SK-N-SH treated with all-trans-retinoic acid at 6 μM for 48 hours (cell line): ENCODE measurements around the gene ZNF562.

Experiments
- ATAC-seq: fragments of 200-7000 bp; cut with Tn5 transposase; 3 replicates; pipeline ENCODE4 v1.9.1; 2020; ENCODE audit warnings: mild to moderate bottlenecking, moderate library complexity
- ARNTL ChIP-seq: fragments of 450-650 bp; formaldehyde crosslinking; IDR thresholded peaks from 2 replicates; pipeline ENCODE4 v1.5.0; 2020; ENCODE audit warnings: low read depth, mild to moderate bottlenecking, moderate library complexity, borderline replicate concordance
- BACH2 ChIP-seq: fragments of 250-450 bp; sonication (Bioruptor Pico); IDR thresholded peaks from 2 replicates; pipeline ENCODE4 v1.9.0; 2021; ENCODE audit warnings: mild to moderate bottlenecking, borderline replicate concordance
- CSDC2 ChIP-seq: fragments of 250-450 bp; sonication (Bioruptor Pico); IDR thresholded peaks from 2 replicates; pipeline ENCODE4 v1.5.0; 2020; ENCODE audit warnings: mild to moderate bottlenecking, moderate library complexity
- CSRNP3 ChIP-seq: fragments of 250-450 bp; sonication (Bioruptor Pico); IDR thresholded peaks from 2 replicates; pipeline ENCODE4 v1.5.1; 2021; ENCODE audit warnings: mild to moderate bottlenecking, moderate library complexity
- ESRRG ChIP-seq: fragments of 250-450 bp; sonication (Bioruptor Pico); IDR thresholded peaks from 2 replicates; pipeline ENCODE4 v1.6.1; 2021; ENCODE audit warnings: mild to moderate bottlenecking
- GLIS3 ChIP-seq: fragments of 250-450 bp; sonication (Bioruptor Pico); IDR thresholded peaks from 2 replicates; pipeline ENCODE4 v1.5.0; 2020; ENCODE audit warnings: mild to moderate bottlenecking, moderate library complexity
- ISL1 ChIP-seq: fragments of 250-450 bp; sonication (Bioruptor Pico); IDR thresholded peaks from 2 replicates; pipeline ENCODE4 v2.1.2; 2022; ENCODE audit warnings: mild to moderate bottlenecking, moderate library complexity
- OSR1 ChIP-seq: fragments of 250-450 bp; sonication (Bioruptor Pico); IDR thresholded peaks from 2 replicates; pipeline ENCODE4 v1.8.0; 2022; ENCODE audit warnings: moderate library complexity, mild to moderate bottlenecking, inconsistent platforms
- PATZ1 ChIP-seq: fragments of 250-450 bp; sonication (Bioruptor Pico); IDR thresholded peaks from 2 replicates; pipeline ENCODE4 v1.8.0; 2020; ENCODE audit warnings: mild to moderate bottlenecking, moderate library complexity, borderline replicate concordance
- POU6F1 ChIP-seq: fragments of 250-450 bp; sonication (Bioruptor Pico); IDR thresholded peaks from 2 replicates; pipeline ENCODE4 v1.8.0; 2021; ENCODE audit warnings: low read depth, mild to moderate bottlenecking, moderate library complexity, borderline replicate concordance
- PPARA ChIP-seq: fragments of 250-450 bp; sonication (Bioruptor Pico); IDR thresholded peaks from 2 replicates; pipeline ENCODE4 v1.5.0; 2020; ENCODE audit warnings: mild to moderate bottlenecking, borderline replicate concordance
- RARB ChIP-seq: fragments of 250-450 bp; sonication (Bioruptor Pico); IDR thresholded peaks from 2 replicates; pipeline ENCODE4 v1.8.0; 2021; ENCODE audit warnings: mild to moderate bottlenecking, moderate library complexity
- SNAI2 ChIP-seq: fragments of 250-450 bp; sonication (Bioruptor Pico); IDR thresholded peaks from 2 replicates; pipeline ENCODE4 v1.5.0; 2020; ENCODE audit warnings: mild to moderate bottlenecking, moderate library complexity
- TCF4 ChIP-seq: fragments of 250-450 bp; sonication (Bioruptor Pico); IDR thresholded peaks from 2 replicates; pipeline ENCODE4 v1.8.0; 2021; ENCODE audit warnings: mild to moderate bottlenecking, moderate library complexity, borderline replicate concordance
- TOX ChIP-seq: fragments of 250-450 bp; sonication (Bioruptor Pico); IDR thresholded peaks from 2 replicates; pipeline ENCODE4 v1.8.0; 2021; ENCODE audit warnings: mild to moderate bottlenecking, moderate library complexity, borderline replicate concordance
- TSHZ2 ChIP-seq: fragments of 250-450 bp; sonication (Bioruptor Pico); IDR thresholded peaks from 2 replicates; pipeline ENCODE4 v1.5.0; 2020; ENCODE audit warnings: mild to moderate bottlenecking, moderate library complexity
- ZC3H10 ChIP-seq: fragments of 250-450 bp; sonication (Bioruptor Pico); IDR thresholded peaks from 2 replicates; pipeline ENCODE4 v1.5.1; 2021; ENCODE audit warnings: mild to moderate bottlenecking, moderate library complexity
- ZFP3 ChIP-seq: fragments of 250-450 bp; sonication (Bioruptor Pico); IDR thresholded peaks from 2 replicates; pipeline ENCODE4 v1.5.0; 2020; ENCODE audit warnings: mild to moderate bottlenecking, moderate library complexity
- ZFP30 ChIP-seq: fragments of 450-650 bp; formaldehyde crosslinking; IDR thresholded peaks from 2 replicates; pipeline ENCODE4 v1.5.0; 2022; ENCODE audit warnings: mild to moderate bottlenecking, moderate library complexity
- ZNF565 ChIP-seq: fragments of 450-650 bp; formaldehyde crosslinking; conservative IDR thresholded peaks from 2 replicates; pipeline ENCODE4 v1.5.0; 2020; ENCODE audit warnings: low read depth, mild to moderate bottlenecking, moderate library complexity
- ZNF70 ChIP-seq: fragments of 450-650 bp; formaldehyde crosslinking; IDR thresholded peaks from 2 replicates; pipeline ENCODE4 v1.5.0; 2020; ENCODE audit warnings: mild to moderate bottlenecking, moderate library complexity
- ZNF8 ChIP-seq: fragments of 450-650 bp; formaldehyde crosslinking; IDR thresholded peaks from 2 replicates; pipeline ENCODE4 v1.5.0; 2020; ENCODE audit warnings: mild to moderate bottlenecking, moderate library complexity

ZNF562 gene

GRCh38 chr19:9621156-9622037, 53.5 kb downstream of the ZNF562 start, which contains the start of gene ZNF561 (continued):
- no peak for TF ChIP-seq ARNTL (CRISPR knock-in tag)
- TF ChIP-seq ZNF565 (CRISPR knock-in tag), result no peak
- TF ChIP-seq GLIS3 (CRISPR knock-in tag), result 0 out of 2 replicates have a peak, but pooled peaks have one; percentile 27
- TF ChIP-seq TOX, result no peak
- no peak for TF ChIP-seq CSRNP3
- no peak for TF ChIP-seq TCF4 (CRISPR knock-in tag)
- no peak for TF ChIP-seq ESRRG (CRISPR knock-in tag)

GRCh38 chr19:9620842-9621155, 54.1 kb downstream of the ZNF562 start:
- ATAC-seq, result no peak
- TF ChIP-seq RARB (CRISPR knock-in tag) (no peak), TSHZ2 (CRISPR knock-in tag) (no peak)

GRCh38 chr19:9615844-9616243, 59.1 kb downstream of the ZNF562 start:
- TF ChIP-seq ESRRG (CRISPR knock-in tag), result no peak
- no peak for TF ChIP-seq TCF4 (CRISPR knock-in tag)
- TF ChIP-seq CSDC2 (CRISPR knock-in tag), result no peak
- no peak for TF ChIP-seq ZC3H10
- no peak for TF ChIP-seq ZNF565 (CRISPR knock-in tag)
- no peak for TF ChIP-seq SNAI2 (CRISPR knock-in tag)
- TF ChIP-seq RARB (CRISPR knock-in tag), result no peak
- TF ChIP-seq ZFP3 (CRISPR knock-in tag), result no peak
- no peak for TF ChIP-seq ZNF8
- TF ChIP-seq ARNTL (CRISPR knock-in tag), result no peak
- no peak for TF ChIP-seq BACH2 (CRISPR knock-in tag)
- TF ChIP-seq ZFP30 (CRISPR knock-in tag), result no peak
- no peak for TF ChIP-seq PPARA (CRISPR knock-in tag)
- ATAC-seq, result no peak

- ATAC-seq, result no peak
- TF ChIP-seq ZNF70 (CRISPR knock-in tag), result no peak
- TF ChIP-seq POU6F1 (CRISPR knock-in tag), result no peak
- no peak for TF ChIP-seq CSRNP3
- TF ChIP-seq TSHZ2 (CRISPR knock-in tag), result no peak
- no peak for TF ChIP-seq RARB (CRISPR knock-in tag)
- no peak for TF ChIP-seq PATZ1 (CRISPR knock-in tag)
- no peak for TF ChIP-seq TOX
- no peak for TF ChIP-seq PPARA (CRISPR knock-in tag)
- TF ChIP-seq ISL1 (CRISPR knock-in tag), result no peak
- no peak for TF ChIP-seq ESRRG (CRISPR knock-in tag)
- no peak for TF ChIP-seq OSR1 (CRISPR knock-in tag)
- TF ChIP-seq ARNTL (CRISPR knock-in tag), result no peak
- TF ChIP-seq CSDC2 (CRISPR knock-in tag), result no peak
- no peak for TF ChIP-seq SNAI2 (CRISPR knock-in tag)
These were observed 64.3 kb downstream of the ZNF562 start for GRCh38 chr19:9610484-9611113.
